ENCODE data around the gene SMIM29.

DNA sequence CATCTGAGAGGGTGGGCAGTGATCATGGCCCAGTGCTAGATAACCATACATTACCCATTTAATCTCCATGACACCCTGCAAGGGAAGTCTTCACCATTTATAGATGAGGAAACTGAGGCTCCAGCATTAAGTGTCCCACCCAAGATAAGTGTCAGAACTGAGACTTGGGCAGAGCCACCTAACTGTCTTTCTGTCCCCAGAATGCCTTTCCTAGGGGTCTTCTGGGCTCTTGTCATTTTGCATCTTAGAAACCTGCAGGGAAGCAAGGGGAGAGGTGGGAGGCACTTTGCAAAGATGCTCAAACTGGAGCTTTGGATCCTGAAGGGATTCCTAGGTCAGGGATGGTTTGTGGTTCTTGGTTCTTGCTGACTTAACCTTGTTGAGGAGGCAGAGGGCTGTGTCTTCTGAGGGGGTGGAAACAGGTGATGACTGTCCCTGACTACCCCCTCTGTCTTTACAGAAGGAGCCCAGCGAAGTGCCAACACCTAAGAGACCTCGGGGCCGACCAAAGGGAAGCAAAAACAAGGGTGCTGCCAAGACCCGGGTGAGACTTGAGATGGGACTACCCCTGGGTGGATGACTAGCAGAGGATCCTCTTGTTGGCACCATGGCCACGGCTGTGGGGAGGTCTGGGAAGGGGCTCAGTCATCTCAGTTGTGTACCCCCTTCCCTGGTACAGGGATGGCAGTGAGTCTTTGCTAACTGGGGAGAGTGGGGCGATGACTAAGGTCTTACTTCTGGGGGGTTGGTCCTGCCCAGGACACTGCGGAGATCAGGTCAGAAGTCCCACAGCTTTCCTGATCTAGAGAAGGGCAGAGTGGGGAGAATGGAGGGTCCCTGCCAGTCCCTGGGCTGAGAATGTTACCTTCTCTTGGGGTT is 6.3 kb downstream of the SMIM29 start:
- TF ChIP-seq, protein P1, sequence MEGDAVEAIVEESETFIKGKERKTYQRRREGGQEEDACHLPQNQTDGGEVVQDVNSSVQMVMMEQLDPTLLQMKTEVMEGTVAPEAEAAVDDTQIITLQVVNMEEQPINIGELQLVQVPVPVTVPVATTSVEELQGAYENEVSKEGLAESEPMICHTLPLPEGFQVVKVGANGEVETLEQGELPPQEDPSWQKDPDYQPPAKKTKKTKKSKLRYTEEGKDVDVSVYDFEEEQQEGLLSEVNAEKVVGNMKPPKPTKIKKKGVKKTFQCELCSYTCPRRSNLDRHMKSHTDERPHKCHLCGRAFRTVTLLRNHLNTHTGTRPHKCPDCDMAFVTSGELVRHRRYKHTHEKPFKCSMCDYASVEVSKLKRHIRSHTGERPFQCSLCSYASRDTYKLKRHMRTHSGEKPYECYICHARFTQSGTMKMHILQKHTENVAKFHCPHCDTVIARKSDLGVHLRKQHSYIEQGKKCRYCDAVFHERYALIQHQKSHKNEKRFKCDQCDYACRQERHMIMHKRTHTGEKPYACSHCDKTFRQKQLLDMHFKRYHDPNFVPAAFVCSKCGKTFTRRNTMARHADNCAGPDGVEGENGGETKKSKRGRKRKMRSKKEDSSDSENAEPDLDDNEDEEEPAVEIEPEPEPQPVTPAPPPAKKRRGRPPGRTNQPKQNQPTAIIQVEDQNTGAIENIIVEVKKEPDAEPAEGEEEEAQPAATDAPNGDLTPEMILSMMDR (IDR thresholded peaks at IDR 0.05), result no peak
- TF ChIP-seq POLR2A (IDR thresholded peaks at IDR 0.05), result no peak
